OCI-LY1 (cell line): ENCODE results near the gene ACOT8.

Source experiments
- EZH2 ChIP-seq: fragments of 200-600 bp; sonication (generic), shearing (Covaris generic); IDR thresholded peaks from 2 replicates; pipeline ENCODE4 v1.8.0; 2017; ENCODE audit warnings: borderline replicate concordance, mixed run types, mild to moderate bottlenecking, antibody characterized with exemption, low read length, moderate library complexity, mixed read lengths
- TF ChIP-seq, protein P1 (sequence below): fragments of 200-600 bp; sonication (generic), shearing (Covaris generic); IDR thresholded peaks from 2 replicates; pipeline ENCODE4 v1.5.1; 2017; ENCODE audit warnings: mild to moderate bottlenecking, antibody characterized with exemption, low read length, moderate library complexity, mixed read lengths

DNA sequence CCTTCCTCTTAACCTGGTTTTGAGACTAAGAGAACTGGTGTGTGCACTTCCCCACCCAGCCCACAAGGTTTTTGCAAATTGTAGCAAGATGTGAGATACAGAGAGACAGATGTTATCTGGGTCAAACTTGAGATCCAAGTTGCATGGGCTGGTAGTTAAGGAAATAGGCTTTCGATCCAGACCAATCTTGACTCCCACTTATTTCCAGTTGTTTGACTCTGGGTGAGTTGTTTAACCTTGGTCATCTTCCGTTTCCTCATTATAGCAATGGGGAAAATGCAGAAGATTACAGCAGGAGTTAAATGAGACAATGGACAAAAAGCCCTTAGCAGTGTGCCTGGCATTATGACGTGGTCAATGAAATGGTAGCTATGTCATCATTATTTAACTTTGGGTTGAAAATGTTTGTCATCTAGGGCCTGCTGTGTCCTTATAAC, 21.8 kb downstream of the ACOT8 start:
- TF ChIP-seq, protein P1, sequence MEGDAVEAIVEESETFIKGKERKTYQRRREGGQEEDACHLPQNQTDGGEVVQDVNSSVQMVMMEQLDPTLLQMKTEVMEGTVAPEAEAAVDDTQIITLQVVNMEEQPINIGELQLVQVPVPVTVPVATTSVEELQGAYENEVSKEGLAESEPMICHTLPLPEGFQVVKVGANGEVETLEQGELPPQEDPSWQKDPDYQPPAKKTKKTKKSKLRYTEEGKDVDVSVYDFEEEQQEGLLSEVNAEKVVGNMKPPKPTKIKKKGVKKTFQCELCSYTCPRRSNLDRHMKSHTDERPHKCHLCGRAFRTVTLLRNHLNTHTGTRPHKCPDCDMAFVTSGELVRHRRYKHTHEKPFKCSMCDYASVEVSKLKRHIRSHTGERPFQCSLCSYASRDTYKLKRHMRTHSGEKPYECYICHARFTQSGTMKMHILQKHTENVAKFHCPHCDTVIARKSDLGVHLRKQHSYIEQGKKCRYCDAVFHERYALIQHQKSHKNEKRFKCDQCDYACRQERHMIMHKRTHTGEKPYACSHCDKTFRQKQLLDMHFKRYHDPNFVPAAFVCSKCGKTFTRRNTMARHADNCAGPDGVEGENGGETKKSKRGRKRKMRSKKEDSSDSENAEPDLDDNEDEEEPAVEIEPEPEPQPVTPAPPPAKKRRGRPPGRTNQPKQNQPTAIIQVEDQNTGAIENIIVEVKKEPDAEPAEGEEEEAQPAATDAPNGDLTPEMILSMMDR, result no peak
- TF ChIP-seq EZH2, result no peak
